K562 (cell line): Measurements from ENCODE around the gene TTC13.

Source experiments
- EGR1 ChIP-seq: fragments of 450-650 bp; conservative IDR thresholded peaks from 2 replicates; pipeline ENCODE4 v1.6.1; 2017; ENCODE audit warnings: mild to moderate bottlenecking
- KLF10 ChIP-seq: fragments of 250-450 bp; sonication (Bioruptor Pico); IDR thresholded peaks from 2 replicates; pipeline ENCODE4 v1.6.1; 2021; ENCODE audit warnings: matching md5 sums
- RBM22 ChIP-seq: fragments of 200-400 bp; formaldehyde crosslinking; IDR thresholded peaks from 2 replicates; pipeline ENCODE4 v1.6.1; 2018; ENCODE audit warnings: low read length, low read depth; ENCODE audit not compliant: poor library complexity, severe bottlenecking
- TEAD4 ChIP-seq, 2 experiments: sonication (generic) in 1 of 2; formaldehyde crosslinking in 1 of 2; IDR thresholded peaks; 2 replicates each; pipeline versions ENCODE4 v1.6.1 to v1.8.0; 2012 to 2022; ENCODE audit warnings: borderline replicate concordance in 1 of 2, inconsistent platforms in 1 of 2, low read length in 1 of 2, mild to moderate bottlenecking in 1 of 2, missing genetic modification reagents in 1 of 2
- ZC3H8 ChIP-seq: fragments of 450-650 bp; IDR thresholded peaks from 2 replicates; pipeline ENCODE4 v1.6.1; 2017

DNA sequence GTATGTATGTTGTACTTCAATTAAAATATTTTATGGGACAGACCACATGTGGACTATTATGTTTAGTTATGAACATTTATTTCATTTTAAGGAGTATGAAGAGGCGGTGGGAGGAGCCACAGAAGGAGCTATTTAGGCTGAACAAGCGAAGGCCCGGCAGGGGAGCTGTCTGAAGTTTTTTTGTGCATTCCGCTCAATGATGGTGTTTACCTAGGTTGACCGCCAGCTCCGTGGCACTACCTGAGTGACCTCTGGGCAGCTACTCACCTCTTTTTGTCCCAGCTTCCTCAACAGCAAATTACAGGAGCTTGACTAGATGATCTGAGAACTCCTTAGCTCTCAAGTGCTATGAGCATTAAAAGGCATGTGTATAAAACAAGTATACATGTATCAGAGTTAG lies 77.7 kb downstream of the TTC13 start:
- TF ChIP-seq KLF10 (CRISPR knock-in tag): no peak
- no peak for TF ChIP-seq TEAD4 (IDR thresholded peaks at IDR 0.05; ENCODE audit: low read length)
- no peak for TF ChIP-seq TEAD4 (CRISPR knock-in tag; IDR thresholded peaks at IDR 0.05; ENCODE audit: borderline replicate concordance)
- no peak for TF ChIP-seq ZC3H8
- no peak for TF ChIP-seq EGR1
- no peak for TF ChIP-seq RBM22
